IMR-90 (cell line): ENCODE measurements around the gene SIRT7. TPM values are rescaled to one million over a fixed set of nuclear protein-coding genes. Genes with fewer than 3 reads are reported as not detected.

Source experiments
- ATAC-seq: fragments of 200-7000 bp; cut with Tn5 transposase; 2 replicates; pipeline ENCODE4 v1.9.1; 2020; ENCODE audit warnings: low read depth, mild to moderate bottlenecking, moderate library complexity
- BruUV-seq: library from RNA; stranded (reverse); fragments of 400-500 nt; replicated peaks from 2 replicates; lab custom pipeline; 2021; lab: Mats Ljungman, UMichigan
- CTCF ChIA-PET: fragments of 300-600 bp; formaldehyde crosslinking; extraction: SDS; loops from one replicate; lab custom pipeline; 2021; ENCODE audit warnings: antibody characterized with exemption; lab: Yijun Ruan, JAX
- POLR2A ChIA-PET: fragments of 300-600 bp; sonication (Branson Sonifier 250); formaldehyde crosslinking; loops from one replicate; lab custom pipeline; 2022; ENCODE audit warnings: antibody characterized with exemption; ENCODE audit not compliant: unreplicated experiment; lab: Charles Lee
- DNase-seq: peaks from one replicate; pipeline ENCODE4 v3.0.0; 2013
- H2AFZ ChIP-seq: replicated peaks from 2 replicates; pipeline ENCODE3; 2013; ENCODE audit warnings: low read length, mild to moderate bottlenecking; ENCODE audit not compliant: poor library complexity
- H2AK5ac ChIP-seq: 2 replicates; pipeline ENCODE4 v1.6.1; 2013; ENCODE audit warnings: low read depth, low read length, inconsistent platforms
- H2AK9ac ChIP-seq: replicated peaks from 2 replicates; pipeline ENCODE3; 2013; ENCODE audit warnings: mild to moderate bottlenecking, low read depth, low read length, moderate library complexity; ENCODE audit not compliant: poor library complexity
- H2BK120ac ChIP-seq: 2 replicates; pipeline ENCODE4 v1.6.1; 2013; ENCODE audit warnings: low read depth, low read length, inconsistent platforms
- H2BK15ac ChIP-seq: 3 replicates; pipeline ENCODE4 v1.6.1; 2013; ENCODE audit warnings: low read depth, low read length, inconsistent platforms
- H2BK20ac ChIP-seq: 2 replicates; pipeline ENCODE4 v1.6.1; 2013; ENCODE audit warnings: low read depth, mild to moderate bottlenecking, inconsistent platforms, low read length, moderate library complexity
- H2BK5ac ChIP-seq: 2 replicates; pipeline ENCODE4 v1.6.1; 2013; ENCODE audit warnings: mild to moderate bottlenecking, low read depth, low read length, inconsistent platforms; ENCODE audit not compliant: poor library complexity, severe bottlenecking
- H3K14ac ChIP-seq: replicated peaks from 2 replicates; pipeline ENCODE4 v1.6.1; 2013; ENCODE audit warnings: low read depth, low read length, inconsistent platforms
- H3K18ac ChIP-seq: 2 replicates; pipeline ENCODE4 v1.6.1; 2013; ENCODE audit warnings: low read depth, low read length, control low read depth
- H3K23ac ChIP-seq: 2 replicates; pipeline ENCODE4 v1.6.1; 2013; ENCODE audit warnings: low read depth, low read length, inconsistent platforms
- H3K27ac ChIP-seq: 2 replicates; pipeline ENCODE4 v1.5.1; 2013; ENCODE audit warnings: mild to moderate bottlenecking, control low read depth, low read length; ENCODE audit not compliant: insufficient read depth
- H3K27me3 ChIP-seq: 2 replicates; pipeline ENCODE4 v1.6.1; 2013; ENCODE audit warnings: low read length; ENCODE audit not compliant: control insufficient read depth, insufficient read depth
- H3K36me3 ChIP-seq: 2 replicates; pipeline ENCODE4 v1.6.1; 2013; ENCODE audit warnings: low read length, mixed read lengths; ENCODE audit not compliant: control insufficient read depth, insufficient read depth
- H3K4ac ChIP-seq: 2 replicates; pipeline ENCODE4 v1.6.1; 2013; ENCODE audit warnings: low read depth, low read length, inconsistent platforms
- H3K4me1 ChIP-seq: 2 replicates; pipeline ENCODE4 v1.6.1; 2013; ENCODE audit warnings: low read length, mixed read lengths; ENCODE audit not compliant: control insufficient read depth, insufficient read depth
- H3K4me2 ChIP-seq: 2 replicates; pipeline ENCODE4 v1.6.1; 2013; ENCODE audit warnings: low read depth, mild to moderate bottlenecking, control low read depth, low read length, moderate library complexity
- H3K4me3 ChIP-seq: 2 replicates; pipeline ENCODE4 v1.5.1; 2013; ENCODE audit warnings: low read depth, mild to moderate bottlenecking, control low read depth, low read length, moderate library complexity; ENCODE audit not compliant: insufficient read depth
- H3K56ac ChIP-seq: 2 replicates; pipeline ENCODE4 v1.6.1; 2013; ENCODE audit warnings: low read length, inconsistent platforms; ENCODE audit not compliant: insufficient read depth; ENCODE audit errors: extremely low read depth
- H3K79me1 ChIP-seq, 2 experiments: 2 replicates each; pipeline ENCODE4 v1.6.1; 2013; ENCODE audit warnings: low read length in 2 of 2, inconsistent platforms in 1 of 2, low read depth in 1 of 2
- H3K9ac ChIP-seq: 2 replicates; pipeline ENCODE4 v1.6.1; 2013; ENCODE audit warnings: low read depth, low read length, control low read depth
- H3K9me1 ChIP-seq: 2 replicates; pipeline ENCODE4 v1.6.1; 2013; ENCODE audit warnings: low read length, inconsistent platforms; ENCODE audit not compliant: insufficient read depth
- H3K9me3 ChIP-seq: 2 replicates; pipeline ENCODE4 v1.6.1; 2013; ENCODE audit warnings: low read length; ENCODE audit not compliant: control insufficient read depth, insufficient read depth
- H4K20me1 ChIP-seq: 2 replicates; pipeline ENCODE4 v1.6.1; 2013; ENCODE audit warnings: low read length, inconsistent platforms; ENCODE audit not compliant: insufficient read depth
- H4K5ac ChIP-seq: 2 replicates; pipeline ENCODE4 v1.6.1; 2013; ENCODE audit warnings: mild to moderate bottlenecking, low read depth, low read length, control low read depth
- H4K8ac ChIP-seq, 2 experiments: 2 replicates each; pipeline ENCODE4 v1.6.1; 2013; ENCODE audit warnings: low read depth in 2 of 2, low read length in 2 of 2, control low read depth in 1 of 2, inconsistent platforms in 1 of 2
- H4K91ac ChIP-seq: 2 replicates; pipeline ENCODE4 v1.6.1; 2013; ENCODE audit warnings: low read depth, low read length, inconsistent platforms; ENCODE audit not compliant: insufficient read depth
- MAZ ChIP-seq: IDR thresholded peaks from 2 replicates; pipeline ENCODE4 v1.6.1; 2012; ENCODE audit warnings: low read depth, mild to moderate bottlenecking, low read length, improper control_type of control experiment, moderate library complexity, borderline replicate concordance
- MXI1 ChIP-seq: IDR thresholded peaks from 2 replicates; pipeline ENCODE4 v1.6.1; 2012; ENCODE audit warnings: low read depth, mild to moderate bottlenecking, low read length, moderate library complexity, borderline replicate concordance
- SMC3 ChIP-seq: fragments of 150-350 bp; IDR thresholded peaks from 2 replicates; pipeline ENCODE4 v1.6.1; 2016; ENCODE audit warnings: low read depth, mild to moderate bottlenecking, antibody characterized with exemption, low read length, moderate library complexity
- WGBS, 2 experiments: methylation state at CpG; one replicate each; pipeline versions ENCODE4 v1.1.5 to v1.1.7; 2013; ENCODE audit warnings: missing lambda C conversion rate in 2 of 2; ENCODE audit not compliant: insufficient read length in 1 of 2; ENCODE audit errors: extremely low coverage in 2 of 2; 5-methylcytosine and 5-hydroxymethylcytosine counted together
- dilution Hi-C: fragments of 300-500 bp; cut with HindIII; formaldehyde crosslinking; loops from one replicate; pipeline ENCODE4 v1.14.3; 2018; ENCODE audit warnings: low sequenced_read_pairs; ENCODE audit not compliant: unreplicated experiment
- in situ Hi-C: fragments of 300-500 bp; cut with MboI; formaldehyde crosslinking; loops from 3 replicates; pipeline ENCODE4 v1.14.3; 2019; ENCODE audit warnings: low sequenced_read_pairs, inconsistent platforms, mixed read lengths
- intact Hi-C: fragments of 100-400 bp; cut with micrococcal nuclease; formaldehyde crosslinking; loops from 2 replicates; pipeline ENCODE4 v1.10.0; 2022
- polyA plus RNA-seq, 3 experiments: library from polyadenylated mRNA; depleted of rRNA; stranded (reverse); fragments of >200 nt; gene quantifications; 2 replicates each; pipeline ENCODE4 v1.2.3, GENCODE V29; 2012; ENCODE audit warnings: low replicate concordance in 1 of 3
- total RNA-seq: library from RNA; depleted of rRNA; stranded (reverse); fragments of >200 nt; gene quantifications from 2 replicates; pipeline ENCODE4 v1.2.3, GENCODE V29; 2012

SIRT7 gene
- total and polyA plus RNA-seq, 2 of the 4 experiments (the other 2 are of a cell fraction) = 14.5 to 19.8 TPM

DNA sequence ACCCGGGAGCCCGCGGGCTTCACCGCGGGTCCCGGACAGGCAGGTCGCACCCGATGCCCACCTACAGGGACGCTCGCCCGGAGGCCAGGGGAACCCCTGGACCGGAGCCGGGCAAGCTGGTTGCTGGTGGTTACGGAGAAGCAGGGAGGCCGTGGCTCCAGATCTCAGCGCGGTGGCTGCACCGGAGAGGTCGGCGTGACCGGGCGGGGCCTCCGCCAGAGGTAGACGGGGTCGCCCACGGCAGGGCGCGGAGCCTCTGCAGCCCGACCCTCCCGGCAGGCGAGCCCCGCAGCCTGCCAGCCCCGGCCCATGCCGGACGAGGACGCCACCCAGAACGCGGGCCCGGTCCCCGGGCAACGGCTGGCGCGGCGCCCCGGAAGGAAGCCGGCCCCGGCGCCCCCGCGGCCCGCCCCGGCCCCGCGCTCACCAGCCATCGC is 7.1 kb downstream of the SIRT7 start:
- Histone ChIP-seq H3K36me3 (peaks cover 49% of the 10 kb centered on the region), H4K5ac (no peak overlapping the region), H2BK15ac (no peak overlapping the region), H2AFZ (peak overlapping the region; percentile 89), H3K4me1 (peaks cover 5% of the 10 kb centered on the region), H3K56ac (no peak overlapping the region; the same call in 1 of the 2 replicates), H3K9me3 (no peaks in the 10 kb centered on the region), H2AK9ac (peak overlapping the region; percentile 93), H2BK5ac (no peak overlapping the region), H2AK5ac (no peak overlapping the region), H3K79me1 (peaks cover 7 to 38% of the 10 kb centered on the region in 2 experiments; a peak in 3 of 4 replicates), H3K9ac (peak overlapping the region; percentile 55), H3K27ac (peak overlapping the region; percentile 4; the same call in 1 of the 2 replicates), H2BK20ac (no peak overlapping the region), H2BK120ac (no peak overlapping the region), H4K91ac (no peak overlapping the region), H3K4ac (peak overlapping the region; percentile 11; the same call in 1 of the 2 replicates), H4K8ac (no peak overlapping the region), H3K4me2 (peak overlapping the region; percentile 65), H3K27me3 (no peaks in the 10 kb centered on the region), H3K23ac (peak overlapping the region; percentile 58; the same call in 1 of the 2 replicates), H4K20me1 (peaks cover 27% of the 10 kb centered on the region), H3K18ac (no peak overlapping the region), H3K14ac (0 out of 2 replicates have a peak overlapping the region, but pooled peaks have one; percentile 33), H3K9me1 (peaks cover 8% of the 10 kb centered on the region; the same call in 1 of the 2 replicates), H3K4me3 (peak overlapping the region; percentile 90)
- ChIA-PET CTCF (no interaction called here), POLR2A (no interaction called here)
- no peak for TF ChIP-seq MAZ
- TF ChIP-seq MXI1 = 0 out of 2 replicates have a peak, but pooled peaks have one; percentile 37
- TF ChIP-seq SMC3 = no peak
- dilution Hi-C loops (no loop called here), intact Hi-C loops (no loop called here), in situ Hi-C loops (no loop called here)
- BruUV-seq = no TSS peak
- no peak for DNase-seq
- ATAC-seq = peak; percentile 45
- 1% methylated on average over 22 of the region's 55 CpGs; no CpG with 5 or more reads in 1 of the 2 experiments for WGBS, 2 experiments
